ENCODE measurements around the gene FAM204A. TPM values are rescaled to one million over a fixed set of nuclear protein-coding genes. Genes with fewer than 3 reads are reported as not detected.

Gene FAM204A
- total RNA-seq, 1 experiment from 2014 or later: 27.3 TPM

DNA sequence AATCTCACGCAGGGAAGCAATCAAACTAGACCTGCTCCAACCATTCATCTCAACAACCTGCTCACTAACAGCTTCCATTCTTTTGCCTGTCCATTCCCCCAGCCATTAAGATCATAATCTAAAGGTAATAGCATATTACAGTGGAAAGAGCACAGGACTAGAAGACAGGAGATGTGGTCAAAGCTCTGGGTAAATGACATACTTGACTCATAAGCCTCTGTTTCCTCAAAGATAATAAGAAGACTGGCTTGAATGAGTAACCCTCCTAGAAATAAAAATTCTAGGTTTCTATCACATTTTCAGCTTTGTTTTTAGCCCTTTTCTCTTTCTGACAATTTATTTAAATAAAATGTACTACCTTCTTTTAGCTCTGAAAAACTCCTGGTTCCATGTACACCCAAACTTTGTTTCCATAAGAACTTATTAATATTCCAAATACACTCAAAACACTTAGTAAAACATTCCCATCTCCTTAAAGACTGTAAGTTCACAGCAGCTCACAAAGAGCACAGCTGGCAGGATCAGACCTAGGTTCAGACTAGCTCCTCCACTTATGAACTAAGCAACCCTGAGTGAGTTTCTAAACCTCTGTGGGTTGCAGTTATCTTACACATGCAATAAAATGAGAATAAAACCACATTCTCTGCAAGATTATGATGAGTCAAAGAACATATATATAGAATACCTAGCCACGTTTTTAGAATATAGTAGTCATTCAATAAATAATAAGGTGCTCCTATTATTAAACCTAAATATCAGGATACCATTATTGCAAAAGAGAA lies 11.6 kb downstream of the FAM204A start:
- no TSS peak for BruUV-seq (replicated peaks)
- TF ChIP-seq EZH2 (IDR thresholded peaks at IDR 0.05; ENCODE audit: low read length, unreplicated experiment) (no peak), EZH2phosphoT487 (IDR thresholded peaks at IDR 0.05; ENCODE audit: borderline replicate concordance, low read length) (no peak)
- TF ChIP-seq, protein P1, sequence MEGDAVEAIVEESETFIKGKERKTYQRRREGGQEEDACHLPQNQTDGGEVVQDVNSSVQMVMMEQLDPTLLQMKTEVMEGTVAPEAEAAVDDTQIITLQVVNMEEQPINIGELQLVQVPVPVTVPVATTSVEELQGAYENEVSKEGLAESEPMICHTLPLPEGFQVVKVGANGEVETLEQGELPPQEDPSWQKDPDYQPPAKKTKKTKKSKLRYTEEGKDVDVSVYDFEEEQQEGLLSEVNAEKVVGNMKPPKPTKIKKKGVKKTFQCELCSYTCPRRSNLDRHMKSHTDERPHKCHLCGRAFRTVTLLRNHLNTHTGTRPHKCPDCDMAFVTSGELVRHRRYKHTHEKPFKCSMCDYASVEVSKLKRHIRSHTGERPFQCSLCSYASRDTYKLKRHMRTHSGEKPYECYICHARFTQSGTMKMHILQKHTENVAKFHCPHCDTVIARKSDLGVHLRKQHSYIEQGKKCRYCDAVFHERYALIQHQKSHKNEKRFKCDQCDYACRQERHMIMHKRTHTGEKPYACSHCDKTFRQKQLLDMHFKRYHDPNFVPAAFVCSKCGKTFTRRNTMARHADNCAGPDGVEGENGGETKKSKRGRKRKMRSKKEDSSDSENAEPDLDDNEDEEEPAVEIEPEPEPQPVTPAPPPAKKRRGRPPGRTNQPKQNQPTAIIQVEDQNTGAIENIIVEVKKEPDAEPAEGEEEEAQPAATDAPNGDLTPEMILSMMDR (conservative IDR thresholded peaks at IDR 0.05; ENCODE audit: low read depth, low read length): no peak
- no peak for DNase-seq
- no peaks in the 10 kb centered on the region for H4K20me1 ChIP-seq (ENCODE audit: low read length)
- no peaks in the 10 kb centered on the region for H3K4me1 ChIP-seq (ENCODE audit: insufficient read depth, low read length)
- no peaks in the 10 kb centered on the region for H3F3A ChIP-seq (ENCODE audit: low read length, unreplicated experiment)
- H3K36me3 ChIP-seq (ENCODE audit: low read depth, low read length): peaks cover 28% of the 10 kb centered on the region
- no peak overlapping the region for H2AFZ ChIP-seq (ENCODE audit: low read length)
- no peak overlapping the region for H3K4me3 ChIP-seq (ENCODE audit: low read length)
- no peak overlapping the region for H3K4me2 ChIP-seq (ENCODE audit: low read length)
- no peaks in the 10 kb centered on the region for H3K9me2 ChIP-seq (replicated peaks; ENCODE audit: low read length)
- H3K9me3 ChIP-seq (ENCODE audit: low read length): no peaks in the 10 kb centered on the region
- intact Hi-C loops (cut with micrococcal nuclease): no loop called here
- H3K27ac ChIP-seq (ENCODE audit: low read length): no peak overlapping the region
- H3K27me3 ChIP-seq (ENCODE audit: low read length): no peaks in the 10 kb centered on the region
- no peak for ATAC-seq
- ChIA-PET CTCF (no interaction called here), POLR2A (ENCODE audit: unreplicated experiment) (no interaction called here)
- H3K79me2 ChIP-seq (ENCODE audit: low read length): no peaks in the 10 kb centered on the region
- no peak overlapping the region for H3K9ac ChIP-seq (ENCODE audit: low read length)

DNA sequence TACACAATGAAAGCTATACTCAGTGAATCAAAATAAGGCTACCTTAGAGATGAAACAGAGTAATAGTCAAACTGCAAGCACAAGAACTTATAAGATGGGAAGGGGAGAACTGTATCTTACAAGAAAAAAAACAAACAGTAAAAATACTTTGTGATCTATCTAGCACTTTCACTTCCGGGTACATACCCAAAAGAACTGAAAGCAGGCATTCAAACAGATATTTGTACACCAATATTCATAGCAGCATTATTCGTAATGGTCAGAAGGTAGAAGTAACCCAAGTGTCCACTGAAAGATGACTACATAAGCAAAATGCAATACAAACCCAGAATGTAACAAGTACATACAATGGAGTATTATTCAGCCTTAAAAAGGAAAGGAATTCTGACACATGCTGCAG lies 18.0 kb downstream of the FAM204A start:
- peaks cover 29% of the 10 kb centered on the region for H3K36me3 ChIP-seq (ENCODE audit: low read depth, low read length)
- H3K4me2 ChIP-seq (ENCODE audit: low read length): no peak overlapping the region
- H3K4me3 ChIP-seq (ENCODE audit: low read length): no peak overlapping the region
- H3K9me3 ChIP-seq (ENCODE audit: low read length): no peaks in the 10 kb centered on the region
- no peak overlapping the region for H2AFZ ChIP-seq (ENCODE audit: low read length)
- no peaks in the 10 kb centered on the region for H3F3A ChIP-seq (ENCODE audit: low read length, unreplicated experiment)
- no TSS peak for BruUV-seq (replicated peaks)
- TF ChIP-seq EZH2phosphoT487 (IDR thresholded peaks at IDR 0.05; ENCODE audit: borderline replicate concordance, low read length): no peak
- TF ChIP-seq, protein P1 (conservative IDR thresholded peaks at IDR 0.05; ENCODE audit: low read depth, low read length): no peak
- TF ChIP-seq EZH2 (IDR thresholded peaks at IDR 0.05; ENCODE audit: low read length, unreplicated experiment): no peak
- ChIA-PET CTCF (no interaction called here), POLR2A (ENCODE audit: unreplicated experiment) (no interaction called here)
- no peaks in the 10 kb centered on the region for H4K20me1 ChIP-seq (ENCODE audit: low read length)
- H3K9me2 ChIP-seq (replicated peaks; ENCODE audit: low read length): no peaks in the 10 kb centered on the region
- no peaks in the 10 kb centered on the region for H3K4me1 ChIP-seq (ENCODE audit: insufficient read depth, low read length)
- intact Hi-C loops (cut with micrococcal nuclease): no loop called here
- no peak overlapping the region for H3K27ac ChIP-seq (ENCODE audit: low read length)
- H3K9ac ChIP-seq (ENCODE audit: low read length): no peak overlapping the region
- no peaks in the 10 kb centered on the region for H3K27me3 ChIP-seq (ENCODE audit: low read length)
- ATAC-seq (no peak), DNase-seq (no peak)
- H3K79me2 ChIP-seq (ENCODE audit: low read length): no peaks in the 10 kb centered on the region
